ENCODE measurements around the gene FOSB.

Gene FOSB

GRCh38 chr19:45464274-45464673 lies 3.5 kb upstream of the FOSB start:
- Histone ChIP-seq H2AFZ (ENCODE audit: low read depth, low read length) (no peak overlapping the region), H3K9ac (ENCODE audit: low read length) (no peak overlapping the region), H3K4me2 (ENCODE audit: low read length) (no peak overlapping the region), H3K79me2 (ENCODE audit: low read length) (no peaks in the 10 kb centered on the region), H3K27ac (ENCODE audit: low read length) (no peak overlapping the region), H3K9me3 (ENCODE audit: insufficient read depth, low read length) (no peaks in the 10 kb centered on the region), H3K4me1 (ENCODE audit: low read length) (peaks cover 11% of the 10 kb centered on the region), H3K27me3 (ENCODE audit: low read depth, low read length) (peaks cover 13% of the 10 kb centered on the region), H3K36me3 (replicated peaks; ENCODE audit: low read depth, low read length) (no peaks in the 10 kb centered on the region), H4K20me1 (ENCODE audit: insufficient read depth, low read length) (peaks cover 7% of the 10 kb centered on the region; the same call in 1 of the 2 replicates), H3K4me3 (ENCODE audit: low read length) (no peak overlapping the region)
- TF ChIP-seq CTCF (IDR thresholded peaks at IDR 0.05; ENCODE audit: low read depth, low read length) (no peak), EZH2phosphoT487 (IDR thresholded peaks at IDR 0.05; ENCODE audit: low read depth) (no peak)

GRCh38 chr19:45464852-45465441 lies 2.8 kb upstream of the FOSB start:
- Histone ChIP-seq H3K4me1 (ENCODE audit: low read length) (peaks cover 13% of the 10 kb centered on the region), H3K27ac (ENCODE audit: low read length) (no peak overlapping the region), H3K9ac (ENCODE audit: low read length) (no peak overlapping the region), H3K27me3 (ENCODE audit: low read depth, low read length) (peaks cover 13% of the 10 kb centered on the region), H3K79me2 (ENCODE audit: low read length) (no peaks in the 10 kb centered on the region), H3K36me3 (replicated peaks; ENCODE audit: low read depth, low read length) (no peaks in the 10 kb centered on the region), H4K20me1 (ENCODE audit: insufficient read depth, low read length) (peaks cover 7% of the 10 kb centered on the region; the same call in 1 of the 2 replicates), H3K4me3 (ENCODE audit: low read length) (no peak overlapping the region), H3K9me3 (ENCODE audit: insufficient read depth, low read length) (no peaks in the 10 kb centered on the region), H2AFZ (ENCODE audit: low read depth, low read length) (no peak overlapping the region), H3K4me2 (ENCODE audit: low read length) (no peak overlapping the region)
- TF ChIP-seq CTCF (IDR thresholded peaks at IDR 0.05; ENCODE audit: low read depth, low read length): no peak
- TF ChIP-seq EZH2phosphoT487 (IDR thresholded peaks at IDR 0.05; ENCODE audit: low read depth): no peak

GRCh38 chr19:45467115-45467455 lies 711 bp upstream of the FOSB start:
- Histone ChIP-seq H3K4me1 (ENCODE audit: low read length) (peaks cover 18% of the 10 kb centered on the region), H4K20me1 (ENCODE audit: insufficient read depth, low read length) (peaks cover 7% of the 10 kb centered on the region; the same call in 1 of the 2 replicates), H3K36me3 (replicated peaks; ENCODE audit: low read depth, low read length) (no peaks in the 10 kb centered on the region), H3K79me2 (ENCODE audit: low read length) (no peaks in the 10 kb centered on the region), H3K9me3 (ENCODE audit: insufficient read depth, low read length) (no peaks in the 10 kb centered on the region), H3K27me3 (ENCODE audit: low read depth, low read length) (peaks cover 15% of the 10 kb centered on the region), H3K4me2 (ENCODE audit: low read length) (peak overlapping the region; percentile 80), H2AFZ (ENCODE audit: low read depth, low read length) (peak overlapping the region; percentile 83), H3K9ac (ENCODE audit: low read length) (peak overlapping the region; percentile 44), H3K27ac (ENCODE audit: low read length) (no peak overlapping the region), H3K4me3 (ENCODE audit: low read length) (peak overlapping the region; percentile 81)
- TF ChIP-seq EZH2phosphoT487 (IDR thresholded peaks at IDR 0.05; ENCODE audit: low read depth) (no peak), CTCF (IDR thresholded peaks at IDR 0.05; ENCODE audit: low read depth, low read length) (no peak)

- Histone ChIP-seq H3K4me3 (ENCODE audit: low read length) (peak overlapping the region; percentile 81), H3K27me3 (ENCODE audit: low read depth, low read length) (peaks cover 24% of the 10 kb centered on the region), H2AFZ (ENCODE audit: low read depth, low read length) (no peak overlapping the region), H3K79me2 (ENCODE audit: low read length) (no peaks in the 10 kb centered on the region), H3K4me2 (ENCODE audit: low read length) (peak overlapping the region; percentile 80), H3K36me3 (replicated peaks; ENCODE audit: low read depth, low read length) (no peaks in the 10 kb centered on the region), H4K20me1 (ENCODE audit: insufficient read depth, low read length) (peaks cover 7% of the 10 kb centered on the region; the same call in 1 of the 2 replicates), H3K27ac (ENCODE audit: low read length) (no peak overlapping the region), H3K9me3 (ENCODE audit: insufficient read depth, low read length) (no peaks in the 10 kb centered on the region), H3K9ac (ENCODE audit: low read length) (peak overlapping the region; percentile 53), H3K4me1 (ENCODE audit: low read length) (peaks cover 18% of the 10 kb centered on the region)
- TF ChIP-seq CTCF (IDR thresholded peaks at IDR 0.05; ENCODE audit: low read depth, low read length): no peak
- no peak for TF ChIP-seq EZH2phosphoT487 (IDR thresholded peaks at IDR 0.05; ENCODE audit: low read depth)
These were observed 409 bp downstream of the FOSB start for GRCh38 chr19:45468159-45468651.

Measured in OCI-LY3 (cell line).